ENCODE measurements around the gene YPEL5. TPM values are rescaled to one million over a fixed set of nuclear protein-coding genes. Genes with fewer than 3 reads are reported as not detected.

The YPEL5 gene
- total and polyA plus RNA-seq, 4 experiments from 2014 or later: 81.5 to 240 (median 103) TPM

DNA sequence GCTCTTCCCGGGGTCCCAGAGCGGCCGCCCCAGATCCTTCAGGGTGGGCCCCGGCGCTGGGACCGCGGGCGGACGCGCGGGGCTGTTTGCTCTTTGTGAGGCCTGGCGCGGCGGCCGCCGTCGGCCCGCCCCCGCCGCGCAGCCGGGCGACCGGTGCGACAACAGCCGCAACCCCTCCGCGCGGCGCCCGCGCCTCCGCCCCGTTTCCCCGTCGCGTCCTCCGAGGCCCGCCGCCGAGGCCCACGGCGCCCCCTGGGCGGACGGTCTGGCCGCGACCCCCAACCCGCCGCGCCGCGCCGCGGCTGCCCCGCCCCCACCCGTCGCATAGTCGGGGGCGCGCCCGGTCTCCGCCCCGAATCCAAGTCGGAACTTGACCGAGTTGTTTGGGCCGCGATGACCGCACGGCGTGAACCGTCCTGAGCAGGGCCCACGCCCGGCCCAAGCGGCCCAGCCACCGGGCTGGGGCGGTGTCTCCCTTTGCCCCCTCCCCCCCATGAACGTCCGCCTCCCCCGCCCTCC lies 448 bp downstream of the YPEL5 start:
- CTCF ChIA-PET (ENCODE audit: partially characterized antibody): interaction anchor here (1.0 to 9.5 kb wide), 13 partner anchors 8 to 565 kb away, joined by 3 to 107 read pairs (median 5); no protein-coding TSS in a partner anchor
- Mint-ChIP-seq H3K36me3 (peaks cover 15 to 47% of the 10 kb centered on the region in 2 donors), H3K27ac (peak overlapping the region in 6 of 7 donors; percentile 46 to 100 (median 94)), H3K27me3 (no peaks in the 10 kb centered on the region), H3K9me3 (peaks cover 0 to 3% (median 0%) of the 10 kb centered on the region in 8 donors), H3K4me1 (peaks cover 40 to 74% (median 49%) of the 10 kb centered on the region in 4 donors), H3K4me3 (peak overlapping the region in 7 of 8 donors; percentile 33 to 90 (median 86))
- POLR2A ChIA-PET (ENCODE audit: partially characterized antibody): interaction anchor here (0.6 to 5.9 kb wide), 25 partner anchors 9 to 1132 kb away, joined by 3 to 134 read pairs (median 8); partner anchors contain the start of genes EHD3, LBH and LCLAT1
- Histone ChIP-seq H3K4me3 (ENCODE audit: low read length in 2 of 2) (peak overlapping the region in 1 of 2 donors; percentile 78), H3K27me3 (ENCODE audit: insufficient read depth, low read length) (no peaks in the 10 kb centered on the region), H3K27ac (ENCODE audit: low read depth, low read length) (peak overlapping the region; percentile 98), H3K9me3 (ENCODE audit: control insufficient read depth in 1 of 2, low read length in 2 of 2) (no peaks in the 10 kb centered on the region), H3K36me3 (ENCODE audit: insufficient read depth, low read length) (no peaks in the 10 kb centered on the region), H3K4me1 (ENCODE audit: insufficient read depth, low read length) (peaks cover 60% of the 10 kb centered on the region)
- DNase-seq: no peak
- intact Hi-C loops (cut with micrococcal nuclease): loop anchor here (2.0 to 10.0 kb wide), 6 partner anchors 32 to 1395 kb away; partner anchors contain the start of genes CLIP4 and PPP1CB

GRCh38 chr2:30147715-30148610 lies 1.2 kb downstream of the YPEL5 start:
- H3K27ac Mint-ChIP-seq: peak overlapping the region; percentile 81 to 95 (median 92)
- H3K4me3 Mint-ChIP-seq: peak overlapping the region; percentile 67 to 90 (median 86)
- no peaks in the 10 kb centered on the region for H3K36me3 ChIP-seq (ENCODE audit: insufficient read depth, low read length)
- peak overlapping the region; percentile 98 for H3K27ac ChIP-seq (ENCODE audit: low read depth, low read length)
- POLR2A ChIA-PET (ENCODE audit: partially characterized antibody): interaction anchor here (0.9 to 5.9 kb wide), 15 partner anchors 9 to 1086 kb away, joined by 3 to 134 read pairs (median 8); partner anchors contain the start of genes EHD3 and LBH
- DNase-seq: peak; percentile 79 to 85 (median 84)
- H3K4me1 ChIP-seq (ENCODE audit: insufficient read depth, low read length): peaks cover 65% of the 10 kb centered on the region
- H3K27me3 Mint-ChIP-seq: no peaks in the 10 kb centered on the region
- intact Hi-C loops (cut with micrococcal nuclease): loop anchor here (2.0 to 10.0 kb wide), 6 partner anchors 33 to 1396 kb away; partner anchors contain the start of genes CLIP4 and PPP1CB
- H3K4me1 Mint-ChIP-seq: peaks cover 42 to 82% (median 53%) of the 10 kb centered on the region in 4 donors
- H3K36me3 Mint-ChIP-seq: peaks cover 18 to 52% of the 10 kb centered on the region in 2 donors
- H3K4me3 ChIP-seq (ENCODE audit: low read length in 2 of 2): peak overlapping the region; percentile 49 to 69
- CTCF ChIA-PET (ENCODE audit: partially characterized antibody): interaction anchor here (0.8 to 9.5 kb wide), 8 partner anchors 8 to 564 kb away, joined by 3 to 107 read pairs (median 5); no protein-coding TSS in a partner anchor
- H3K9me3 ChIP-seq (ENCODE audit: control insufficient read depth in 1 of 2, low read length in 2 of 2): no peaks in the 10 kb centered on the region
- H3K27me3 ChIP-seq (ENCODE audit: insufficient read depth, low read length): no peaks in the 10 kb centered on the region
- H3K9me3 Mint-ChIP-seq: peaks cover 0 to 3% (median 0%) of the 10 kb centered on the region in 8 donors

- CTCF ChIA-PET (ENCODE audit: partially characterized antibody): interaction anchor here (0.8 to 9.5 kb wide), 7 partner anchors 10 to 563 kb away, joined by 3 to 107 read pairs (median 6); no protein-coding TSS in a partner anchor
- no peak overlapping the region for H3K4me3 ChIP-seq (ENCODE audit: low read length in 2 of 2)
- peak overlapping the region; percentile 79 to 95 (median 88) for H3K27ac Mint-ChIP-seq
Observed at GRCh38 chr2:30148850-30149249, 2.0 kb downstream of the YPEL5 start.

DNA sequence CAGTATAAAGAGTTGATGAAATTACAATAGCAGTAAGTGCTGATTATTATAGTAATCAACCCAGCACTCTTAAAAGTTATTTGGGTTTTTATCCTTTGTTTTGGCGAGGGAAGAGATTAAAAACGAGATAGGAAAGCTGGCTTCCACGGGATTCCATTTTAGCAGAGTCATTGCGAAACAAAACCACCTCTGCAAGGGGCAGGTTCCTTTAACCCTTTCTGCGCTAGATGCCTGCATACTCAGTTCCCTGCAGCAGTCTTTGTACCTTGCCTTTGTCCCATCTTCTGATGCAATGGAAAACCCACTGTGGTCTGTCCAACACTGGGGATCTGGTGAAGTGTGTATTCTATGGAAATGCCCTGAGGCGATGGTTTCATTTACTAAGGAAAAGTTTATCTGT lies 2.7 kb downstream of the YPEL5 start:
- Mint-ChIP-seq H3K4me3 (peak overlapping the region; percentile 26 to 90 (median 63)), H3K36me3 (peaks cover 18 to 67% of the 10 kb centered on the region in 2 donors), H3K4me1 (peaks cover 45 to 87% (median 61%) of the 10 kb centered on the region in 4 donors), H3K27ac (peak overlapping the region in 6 of 7 donors; percentile 13 to 93 (median 73)), H3K9me3 (peaks cover 0 to 3% (median 0%) of the 10 kb centered on the region in 8 donors), H3K27me3 (no peaks in the 10 kb centered on the region)
- intact Hi-C loops (cut with micrococcal nuclease): loop anchor here (5.0 to 10.0 kb wide), 5 partner anchors 273 to 1397 kb away; partner anchors contain the start of genes CLIP4 and PPP1CB
- Histone ChIP-seq H3K4me3 (ENCODE audit: low read length in 2 of 2) (no peak overlapping the region), H3K36me3 (ENCODE audit: insufficient read depth, low read length) (no peaks in the 10 kb centered on the region), H3K4me1 (ENCODE audit: insufficient read depth, low read length) (peaks cover 77% of the 10 kb centered on the region), H3K27ac (ENCODE audit: low read depth, low read length) (no peak overlapping the region), H3K27me3 (ENCODE audit: insufficient read depth, low read length) (no peaks in the 10 kb centered on the region), H3K9me3 (ENCODE audit: control insufficient read depth in 1 of 2, low read length in 2 of 2) (no peaks in the 10 kb centered on the region)
- CTCF ChIA-PET (ENCODE audit: partially characterized antibody): interaction anchor here (3.4 to 9.5 kb wide), 3 partner anchors 11 to 563 kb away, joined by 13 to 107 read pairs (median 95); no protein-coding TSS in a partner anchor
- POLR2A ChIA-PET (ENCODE audit: partially characterized antibody): interaction anchor here (4.0 to 5.9 kb wide), 2 partner anchors 15 to 83 kb away, joined by 27 to 134 read pairs; partner anchors contain the start of gene LBH
- DNase-seq: peak in 3 of 5 donors; percentile 20 to 51 (median 32)

More at GRCh38 chr2:30148850-30149249, 2.0 kb downstream of the YPEL5 start:
- Mint-ChIP-seq H3K4me1 (peaks cover 42 to 85% (median 57%) of the 10 kb centered on the region in 4 donors), H3K4me3 (peak overlapping the region; percentile 67 to 90 (median 86)), H3K27me3 (no peaks in the 10 kb centered on the region), H3K36me3 (peaks cover 18 to 61% of the 10 kb centered on the region in 2 donors), H3K9me3 (peaks cover 0 to 3% (median 0%) of the 10 kb centered on the region in 8 donors)
- intact Hi-C loops (cut with micrococcal nuclease): loop anchor here (5.0 to 10.0 kb wide), 5 partner anchors 273 to 1397 kb away; partner anchors contain the start of genes CLIP4 and PPP1CB
- Histone ChIP-seq H3K27ac (ENCODE audit: low read depth, low read length) (no peak overlapping the region), H3K36me3 (ENCODE audit: insufficient read depth, low read length) (no peaks in the 10 kb centered on the region), H3K9me3 (ENCODE audit: control insufficient read depth in 1 of 2, low read length in 2 of 2) (no peaks in the 10 kb centered on the region), H3K27me3 (ENCODE audit: insufficient read depth, low read length) (no peaks in the 10 kb centered on the region), H3K4me1 (ENCODE audit: insufficient read depth, low read length) (peaks cover 72% of the 10 kb centered on the region)
- peak in 2 of 5 donors; percentile 21 to 24 for DNase-seq
- POLR2A ChIA-PET (ENCODE audit: partially characterized antibody): interaction anchor here (1.2 to 5.9 kb wide), 11 partner anchors 8 to 565 kb away, joined by 3 to 134 read pairs (median 8); partner anchors contain the start of gene LBH

- ChIA-PET POLR2A (ENCODE audit: partially characterized antibody) (interaction anchor here (4.0 kb wide), 1 partner anchor 15 kb away, joined by 27 read pairs; no protein-coding TSS in a partner anchor), CTCF (ENCODE audit: partially characterized antibody) (interaction anchor here (1.0 to 9.5 kb wide), 5 partner anchors 11 to 562 kb away, joined by 3 to 107 read pairs (median 6); no protein-coding TSS in a partner anchor)
- Histone ChIP-seq H3K27ac (ENCODE audit: low read depth, low read length) (no peak overlapping the region), H3K4me3 (ENCODE audit: low read length in 2 of 2) (no peak overlapping the region), H3K27me3 (ENCODE audit: insufficient read depth, low read length) (no peaks in the 10 kb centered on the region), H3K36me3 (ENCODE audit: insufficient read depth, low read length) (no peaks in the 10 kb centered on the region), H3K4me1 (ENCODE audit: insufficient read depth, low read length) (peaks cover 73% of the 10 kb centered on the region), H3K9me3 (ENCODE audit: control insufficient read depth in 1 of 2, low read length in 2 of 2) (no peaks in the 10 kb centered on the region)
- intact Hi-C loops (cut with micrococcal nuclease): loop anchor here (5.0 to 10.0 kb wide), 5 partner anchors 272 to 1398 kb away; partner anchors contain the start of genes CLIP4 and PPP1CB
- DNase-seq: no peak
- Mint-ChIP-seq H3K27me3 (no peaks in the 10 kb centered on the region), H3K27ac (peak overlapping the region in 5 of 7 donors; percentile 39 to 93 (median 69)), H3K4me1 (peaks cover 44 to 84% (median 58%) of the 10 kb centered on the region in 4 donors), H3K36me3 (peaks cover 18 to 67% of the 10 kb centered on the region in 2 donors), H3K4me3 (peak overlapping the region in 7 of 8 donors; percentile 17 to 90 (median 65)), H3K9me3 (peaks cover 0 to 3% (median 0%) of the 10 kb centered on the region in 8 donors)
Observed at GRCh38 chr2:30149976-30150375, 3.2 kb downstream of the YPEL5 start.

- Mint-ChIP-seq H3K27me3 (no peaks in the 10 kb centered on the region), H3K27ac (peak overlapping the region in 3 of 7 donors; percentile 4 to 93 (median 81)), H3K36me3 (peaks cover 18 to 75% of the 10 kb centered on the region in 2 donors), H3K9me3 (peaks cover 0 to 3% (median 0%) of the 10 kb centered on the region in 8 donors), H3K4me3 (peak overlapping the region in 4 of 8 donors; percentile 16 to 90 (median 26)), H3K4me1 (peaks cover 40 to 84% (median 56%) of the 10 kb centered on the region in 4 donors)
- CTCF ChIA-PET (ENCODE audit: partially characterized antibody): interaction anchor here (0.7 to 9.5 kb wide), 12 partner anchors 9 to 1182 kb away, joined by 3 to 107 read pairs (median 3); partner anchors contain the start of gene LBH
- no peak for DNase-seq
- no peaks in the 10 kb centered on the region for H3K27me3 ChIP-seq (ENCODE audit: insufficient read depth, low read length)
- H3K4me1 ChIP-seq (ENCODE audit: insufficient read depth, low read length): peaks cover 64% of the 10 kb centered on the region
- H3K36me3 ChIP-seq (ENCODE audit: insufficient read depth, low read length): no peaks in the 10 kb centered on the region
- no peak overlapping the region for H3K27ac ChIP-seq (ENCODE audit: low read depth, low read length)
- no peaks in the 10 kb centered on the region for H3K9me3 ChIP-seq (ENCODE audit: control insufficient read depth in 1 of 2, low read length in 2 of 2)
- intact Hi-C loops (cut with micrococcal nuclease): no loop called here
- POLR2A ChIA-PET (ENCODE audit: partially characterized antibody): interaction anchor here (0.8 to 4.0 kb wide), 2 partner anchors 14 to 81 kb away, joined by 3 to 27 read pairs; no protein-coding TSS in a partner anchor
- no peak overlapping the region for H3K4me3 ChIP-seq (ENCODE audit: low read length in 2 of 2)
Observed at GRCh38 chr2:30150786-30151185, 4.0 kb downstream of the YPEL5 start.

All from CD4-positive, alpha-beta memory T cell (primary cell).